Stimulated activated CD8-positive, alpha-beta memory T cell treated with anti-CD3 and anti-CD28 coated beads, Interleukin-15, amount 100 ng/mL, for 1 hour (primary cell): ENCODE data around the gene PRDM15.

Source experiments
- DNase-seq: peaks from one replicate; pipeline ENCODE4 v3.0.0-alpha.2; 2020; ENCODE audit warnings: low read depth

PRDM15 gene

GRCh38 chr21:41864311-41865001 is 14.7 kb downstream of the PRDM15 start:
- no peak for DNase-seq

GRCh38 chr21:41863439-41863740 is 15.8 kb downstream of the PRDM15 start:
- DNase-seq: no peak

DNA sequence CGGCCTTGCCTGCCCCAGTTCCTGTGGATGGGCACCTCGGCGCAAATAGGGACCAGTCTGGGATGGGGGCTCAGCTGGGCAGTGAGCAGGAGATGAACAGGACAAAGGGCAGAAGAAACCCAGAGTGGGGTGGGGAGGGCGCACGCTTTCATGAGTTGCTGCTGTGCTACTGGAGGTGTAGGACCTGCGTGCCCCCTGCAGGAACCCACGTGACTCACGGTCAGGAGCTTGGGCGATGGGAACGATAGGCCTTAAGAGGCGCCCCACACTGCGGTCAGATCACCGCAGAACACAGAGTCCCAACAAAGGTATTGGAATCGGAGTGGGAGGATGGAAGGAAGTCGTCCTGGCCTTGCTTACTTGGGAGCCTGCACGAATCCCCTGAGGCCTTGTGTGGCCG is 17.2 kb downstream of the PRDM15 start:
- DNase-seq: no peak

GRCh38 chr21:41861255-41861654 is 17.9 kb downstream of the PRDM15 start:
- no peak for DNase-seq

DNA sequence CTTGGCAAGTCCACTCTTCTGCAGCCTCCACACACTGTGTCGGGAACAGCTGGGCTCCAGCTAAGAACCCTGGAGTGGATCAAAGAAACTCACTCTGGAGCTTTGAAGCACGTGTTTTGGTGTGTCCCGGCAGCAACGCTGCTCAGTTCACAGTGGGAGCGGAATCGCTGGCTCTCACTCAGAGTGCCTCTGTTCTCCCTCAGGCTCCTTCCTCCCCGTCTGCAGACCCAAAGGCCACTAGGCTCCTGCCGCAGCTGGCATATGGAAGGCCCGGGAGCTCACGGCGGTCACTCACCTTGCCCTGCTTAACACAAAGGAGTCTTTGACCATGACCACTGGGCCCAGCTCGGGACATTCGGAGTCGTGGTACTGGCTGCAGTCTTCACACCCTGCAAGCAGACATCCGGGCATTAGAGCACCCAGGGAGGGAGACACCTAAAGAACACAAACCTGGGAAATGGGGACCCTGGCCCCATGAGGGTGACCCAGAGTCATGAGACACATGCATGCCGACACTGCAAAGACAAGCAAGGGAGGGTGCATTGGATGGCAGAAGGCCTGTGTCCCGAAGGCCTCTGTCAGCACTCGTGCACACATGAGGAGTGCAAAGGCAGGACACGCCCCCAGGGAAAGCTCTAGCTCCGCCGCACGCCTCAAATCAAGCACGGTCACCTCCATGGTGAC is 19.7 kb downstream of the PRDM15 start:
- DNase-seq: no peak

- no peak for DNase-seq
These were observed 20.5 kb downstream of the PRDM15 start for GRCh38 chr21:41858466-41859296.

DNA sequence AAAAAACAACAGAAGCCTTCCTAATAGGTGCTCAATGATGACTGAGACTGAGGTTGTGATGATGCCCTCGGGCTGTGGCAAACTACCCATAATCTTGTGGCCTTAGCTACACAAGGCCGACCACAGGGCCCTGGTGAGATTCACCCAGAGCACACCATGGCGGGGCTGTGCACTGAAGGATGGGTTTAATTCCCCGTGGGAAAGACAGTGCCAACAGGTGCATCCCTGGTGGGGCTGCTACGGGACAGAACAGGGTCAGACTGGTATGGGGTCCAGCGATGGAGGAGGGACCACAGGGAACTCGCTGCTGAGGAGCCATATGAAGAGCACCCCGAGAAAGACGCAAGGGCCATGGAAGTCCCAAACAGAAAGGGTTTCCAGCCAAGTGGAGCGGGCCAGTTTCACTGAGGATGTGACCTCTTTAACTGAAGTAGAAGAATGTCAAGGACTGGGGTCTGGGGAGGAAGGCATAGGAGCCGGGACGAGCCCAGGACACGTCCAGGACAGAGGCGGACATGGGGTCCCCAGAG is 21.3 kb downstream of the PRDM15 start:
- DNase-seq: no peak

DNA sequence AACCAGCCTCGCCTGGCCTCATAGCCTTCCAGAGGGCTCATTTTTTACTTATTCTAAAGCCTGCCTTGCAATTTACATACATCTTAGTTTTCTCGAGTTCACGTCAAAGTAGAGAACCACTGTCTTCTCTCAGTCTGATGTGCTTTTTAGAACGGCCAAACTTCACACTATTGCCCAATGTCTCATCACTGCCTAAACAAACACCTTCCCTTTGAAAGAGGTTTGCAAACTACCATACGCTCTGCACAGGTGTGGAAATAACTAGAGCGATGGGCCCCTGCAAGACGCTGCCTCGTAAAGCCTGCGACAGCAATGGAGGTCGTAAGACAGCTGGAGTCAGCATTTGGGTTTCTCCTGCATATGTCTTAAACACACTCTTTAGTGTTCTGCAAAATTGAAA is 22.6 kb downstream of the PRDM15 start:
- DNase-seq: no peak

- DNase-seq: no peak
These were observed 24.6 kb downstream of the PRDM15 start for GRCh38 chr21:41854426-41854995.

DNA sequence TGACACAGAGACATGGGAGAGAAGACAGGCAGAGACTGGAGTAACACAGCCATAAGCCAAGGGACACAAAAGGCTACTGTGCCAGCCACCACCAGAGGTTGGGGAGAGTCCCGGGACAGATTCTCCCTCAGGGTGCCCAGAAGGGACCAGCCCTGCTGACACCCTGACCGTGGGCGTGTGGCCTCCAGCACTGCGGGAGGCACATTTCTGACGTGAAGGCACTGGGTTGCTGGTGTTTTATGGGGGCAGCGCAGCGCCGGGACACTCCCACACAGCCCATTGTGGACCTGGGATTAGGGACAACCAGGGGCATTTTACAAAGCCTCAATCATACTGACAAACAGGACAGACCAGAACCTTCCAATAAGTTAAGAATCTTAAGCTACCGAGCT is 26.2 kb downstream of the PRDM15 start:
- no peak for DNase-seq

DNA sequence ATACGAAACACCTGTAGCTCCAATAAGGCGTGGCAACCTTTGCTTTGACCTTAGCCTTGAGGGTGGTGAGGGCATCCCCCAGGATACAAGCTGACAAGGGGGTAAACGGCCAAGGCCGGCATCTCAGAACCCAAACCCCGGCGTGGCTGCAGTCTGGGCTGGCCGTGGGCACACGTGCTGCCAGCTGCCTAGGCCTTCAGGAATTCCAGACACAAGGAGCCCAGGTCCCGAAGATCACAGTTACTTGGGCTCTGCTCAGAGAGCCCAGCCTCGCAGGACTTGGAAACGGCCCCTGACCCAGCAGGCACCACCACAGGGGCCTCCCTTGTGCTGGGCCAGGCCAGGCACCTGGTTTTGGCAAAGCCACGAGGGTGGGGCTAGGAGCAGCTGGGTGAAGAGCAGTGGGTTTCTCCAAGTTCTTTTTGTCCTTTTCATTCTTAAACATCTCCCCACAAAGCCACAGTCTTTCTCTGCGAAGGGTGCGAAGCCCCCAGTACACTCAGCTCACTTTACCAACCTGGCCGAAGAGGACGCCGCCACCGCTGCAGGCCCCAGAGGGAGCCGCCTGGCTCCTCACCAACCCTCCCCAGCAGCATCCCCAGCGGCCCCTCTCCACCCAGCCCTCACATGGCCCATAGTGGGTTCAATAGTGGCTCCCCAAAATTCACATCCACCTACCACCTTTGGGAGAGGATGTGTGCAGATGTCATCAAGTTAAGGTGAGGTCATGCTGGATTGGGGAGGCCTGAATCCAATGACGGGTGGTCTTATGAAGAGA is 26.8 kb downstream of the PRDM15 start:
- no peak for DNase-seq

- DNase-seq: no peak
These were observed 27.9 kb downstream of the PRDM15 start for GRCh38 chr21:41851090-41851790.

DNA sequence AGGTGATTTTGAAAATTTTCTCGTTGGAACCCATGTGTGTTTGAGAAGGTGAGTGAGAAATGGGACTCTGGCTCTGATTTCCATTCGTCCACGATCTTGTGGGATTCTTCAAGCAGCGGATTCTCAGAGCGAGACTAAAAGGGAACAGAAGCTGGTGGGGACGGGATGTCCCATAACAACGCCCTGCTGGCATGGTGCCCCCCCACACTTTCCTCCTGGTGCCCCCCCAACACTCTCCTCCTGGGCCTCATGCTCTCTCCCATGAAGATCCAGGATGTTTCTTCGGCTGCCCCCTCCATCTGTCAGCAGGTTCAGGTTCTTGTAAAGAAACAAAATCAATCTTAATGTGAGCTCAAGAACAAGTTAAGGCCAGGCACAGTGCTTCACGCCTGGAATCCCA is 29.1 kb downstream of the PRDM15 start:
- DNase-seq: no peak

DNA sequence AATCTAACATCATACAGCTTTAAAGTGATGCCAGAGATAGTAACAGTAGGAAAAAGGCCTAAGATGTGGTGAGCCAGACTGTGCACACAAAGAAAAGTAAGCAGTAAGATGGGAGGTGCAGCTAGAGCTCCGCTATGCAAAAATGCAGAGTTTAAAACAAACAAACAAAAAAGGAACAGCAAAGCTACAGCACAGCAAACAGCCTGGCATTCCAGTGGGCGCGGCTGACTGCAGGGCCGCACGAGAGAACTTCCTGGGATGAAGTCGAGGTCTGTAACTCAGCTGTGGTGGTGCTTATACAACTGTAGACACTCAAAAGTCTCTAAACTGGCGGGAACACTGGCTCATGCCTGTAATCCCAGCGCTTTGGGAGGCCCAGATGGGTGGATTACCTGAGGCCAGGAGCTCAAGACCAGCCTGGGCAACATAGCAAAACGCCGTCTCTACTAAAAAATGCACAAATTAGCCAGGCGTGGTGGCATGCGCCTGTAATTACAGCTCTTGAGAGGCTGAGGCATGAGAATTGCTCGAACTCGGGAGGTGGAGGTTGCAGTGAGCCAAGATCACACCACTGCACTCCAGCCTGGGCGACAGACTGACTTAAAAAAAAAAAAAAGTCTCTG is 30.1 kb downstream of the PRDM15 start:
- DNase-seq: no peak

DNA sequence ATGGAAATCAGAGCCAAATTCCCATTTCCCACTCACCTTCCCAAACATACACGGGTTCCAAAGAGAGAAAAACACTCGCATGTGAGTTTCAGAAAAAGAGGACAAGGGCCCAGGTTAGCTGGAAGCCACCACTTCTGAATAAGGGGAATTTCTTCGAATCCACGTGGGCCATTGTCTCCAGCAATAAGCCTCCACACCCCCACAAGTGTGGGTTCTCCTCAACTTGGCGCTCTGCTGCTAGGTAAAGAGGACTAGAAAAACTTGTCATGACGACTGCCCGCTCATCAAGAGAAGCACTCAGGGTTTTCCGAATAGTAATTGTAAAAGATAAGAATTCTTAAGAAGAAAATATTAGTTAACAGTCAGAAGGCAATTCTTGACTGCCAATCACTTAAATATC is 30.6 kb downstream of the PRDM15 start:
- no peak for DNase-seq

DNA sequence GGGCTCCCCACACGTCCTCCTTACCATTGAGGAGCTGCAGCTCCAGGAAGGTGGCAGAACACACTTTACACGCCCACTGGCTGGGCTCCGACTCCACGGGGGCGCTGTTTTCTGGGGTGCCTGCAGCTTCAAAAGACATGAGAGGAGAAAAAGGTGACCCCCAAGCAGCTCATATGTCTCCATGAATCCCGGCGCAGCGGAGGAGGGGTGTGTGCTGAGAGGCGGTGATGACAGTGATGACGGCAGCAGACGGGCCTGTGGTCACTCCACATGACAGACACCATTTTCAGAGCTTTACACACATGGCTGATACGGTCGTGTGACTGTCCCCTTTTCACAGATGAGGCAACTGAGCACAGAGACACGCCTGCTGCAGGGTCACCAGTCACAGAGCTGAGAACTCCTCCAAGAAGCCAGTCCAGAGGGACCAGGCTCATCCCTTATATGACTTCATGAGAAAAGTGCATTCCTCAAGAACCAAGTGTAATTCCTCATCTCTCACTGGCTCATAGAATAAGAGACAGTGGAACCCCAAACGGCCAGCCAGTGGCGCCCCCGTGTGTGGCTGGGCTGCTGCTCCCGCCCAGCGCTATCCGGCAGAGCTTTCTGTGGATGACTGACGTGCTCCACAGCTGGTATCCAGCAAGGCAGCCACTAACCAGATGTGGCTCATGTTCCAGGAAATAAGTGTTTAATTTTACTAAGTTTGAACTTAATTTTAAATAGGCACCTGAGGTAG is 31.9 kb downstream of the PRDM15 start:
- DNase-seq: no peak

GRCh38 chr21:41846536-41846935 is 32.6 kb downstream of the PRDM15 start:
- DNase-seq: no peak

- no peak for DNase-seq
These were observed 33.2 kb downstream of the PRDM15 start for GRCh38 chr21:41846033-41846317.

DNA sequence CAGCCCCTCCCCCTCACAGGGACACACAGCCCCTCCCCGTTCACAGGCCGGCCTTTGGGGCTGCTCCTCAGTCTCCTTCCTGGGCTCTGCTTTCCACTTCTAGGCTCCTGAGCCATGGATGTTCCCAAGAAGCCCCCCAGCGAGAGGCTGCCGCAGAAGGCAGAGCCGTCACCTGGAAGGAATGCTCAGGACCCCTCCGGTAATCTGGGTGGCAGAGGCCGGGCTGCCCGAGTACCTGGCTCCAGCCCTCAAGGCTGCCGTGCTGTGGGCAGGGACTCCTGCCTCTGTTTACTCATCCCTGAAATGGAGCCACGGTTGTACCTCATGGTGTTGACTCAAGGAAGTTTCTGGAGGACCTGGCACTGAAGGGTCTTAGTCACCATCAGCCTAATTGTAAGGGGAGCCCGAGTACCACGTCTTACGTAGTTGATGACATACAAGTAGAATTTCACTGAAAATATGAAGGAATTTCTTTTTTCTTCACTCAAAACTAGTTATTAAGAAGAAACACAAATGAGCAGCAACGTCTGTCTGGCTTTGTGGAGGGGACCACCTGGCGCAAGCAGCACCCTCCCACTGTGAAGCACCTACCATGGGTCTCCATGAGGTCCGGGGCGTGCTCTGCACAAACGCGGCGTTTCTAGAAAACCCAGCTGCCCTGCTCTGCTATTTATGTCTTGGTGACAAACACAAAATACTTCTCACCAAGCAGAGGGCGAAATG is 33.7 kb downstream of the PRDM15 start:
- DNase-seq: no peak

DNA sequence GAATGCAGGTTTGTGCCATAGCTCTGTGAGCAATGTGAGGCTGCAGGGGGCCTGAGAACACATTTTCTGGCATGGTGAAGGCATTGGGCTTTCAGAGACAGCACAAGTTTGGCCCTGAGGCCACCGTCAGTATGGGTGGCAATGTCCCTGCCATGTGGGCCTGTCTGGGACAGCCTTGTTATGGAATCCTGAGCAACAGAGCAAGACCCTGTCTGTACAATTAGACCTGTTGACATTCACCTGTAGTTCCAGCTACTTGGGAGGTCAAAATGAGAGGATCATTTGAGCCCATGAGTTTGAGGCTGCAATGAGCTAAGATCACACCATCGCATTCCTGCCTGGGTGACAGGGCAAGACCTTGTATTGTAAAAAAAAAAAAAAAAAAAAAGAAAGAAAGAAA is 35.6 kb downstream of the PRDM15 start:
- DNase-seq: no peak
